ENCODE data around the gene SAMD8.
"Not testable (repeated sequence)": the region's sequence is repeated elsewhere in the genome, so short reads cannot be mapped to it uniquely, and the experiment has no call there.

DNA sequence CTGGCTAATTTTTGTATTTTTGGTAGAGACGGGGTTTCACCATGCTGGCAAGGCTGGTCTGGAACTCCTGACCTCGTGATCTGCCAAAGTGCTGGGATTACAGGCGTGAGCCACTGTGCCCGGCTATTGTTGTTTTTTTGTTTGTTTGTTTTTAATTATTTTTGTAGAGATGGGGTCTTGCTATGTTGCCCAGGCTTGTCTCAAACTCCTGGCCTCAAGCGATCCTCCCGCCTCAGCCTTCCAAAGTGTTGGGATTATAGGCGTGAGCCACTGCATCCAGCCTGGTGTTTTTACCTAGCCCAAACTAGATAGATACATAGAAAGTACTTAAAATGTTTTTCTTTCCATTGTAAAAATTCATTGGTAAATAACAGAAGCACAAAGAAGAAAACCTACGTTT, 110.0 kb downstream of the SAMD8 start:
- TF ChIP-seq, protein P1, sequence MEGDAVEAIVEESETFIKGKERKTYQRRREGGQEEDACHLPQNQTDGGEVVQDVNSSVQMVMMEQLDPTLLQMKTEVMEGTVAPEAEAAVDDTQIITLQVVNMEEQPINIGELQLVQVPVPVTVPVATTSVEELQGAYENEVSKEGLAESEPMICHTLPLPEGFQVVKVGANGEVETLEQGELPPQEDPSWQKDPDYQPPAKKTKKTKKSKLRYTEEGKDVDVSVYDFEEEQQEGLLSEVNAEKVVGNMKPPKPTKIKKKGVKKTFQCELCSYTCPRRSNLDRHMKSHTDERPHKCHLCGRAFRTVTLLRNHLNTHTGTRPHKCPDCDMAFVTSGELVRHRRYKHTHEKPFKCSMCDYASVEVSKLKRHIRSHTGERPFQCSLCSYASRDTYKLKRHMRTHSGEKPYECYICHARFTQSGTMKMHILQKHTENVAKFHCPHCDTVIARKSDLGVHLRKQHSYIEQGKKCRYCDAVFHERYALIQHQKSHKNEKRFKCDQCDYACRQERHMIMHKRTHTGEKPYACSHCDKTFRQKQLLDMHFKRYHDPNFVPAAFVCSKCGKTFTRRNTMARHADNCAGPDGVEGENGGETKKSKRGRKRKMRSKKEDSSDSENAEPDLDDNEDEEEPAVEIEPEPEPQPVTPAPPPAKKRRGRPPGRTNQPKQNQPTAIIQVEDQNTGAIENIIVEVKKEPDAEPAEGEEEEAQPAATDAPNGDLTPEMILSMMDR (IDR thresholded peaks at IDR 0.05), result not testable (repeated sequence)
- not testable (repeated sequence) for TF ChIP-seq POLR2A (IDR thresholded peaks at IDR 0.05)
